ENCODE results near the gene TFIP11.

TFIP11 gene

GRCh38 chr22:26445577-26446275 lies 66.5 kb downstream of the TFIP11 start:
- no peak for DNase-seq

GRCh38 chr22:26444777-26445176 lies 67.5 kb downstream of the TFIP11 start:
- no peak for DNase-seq

DNA sequence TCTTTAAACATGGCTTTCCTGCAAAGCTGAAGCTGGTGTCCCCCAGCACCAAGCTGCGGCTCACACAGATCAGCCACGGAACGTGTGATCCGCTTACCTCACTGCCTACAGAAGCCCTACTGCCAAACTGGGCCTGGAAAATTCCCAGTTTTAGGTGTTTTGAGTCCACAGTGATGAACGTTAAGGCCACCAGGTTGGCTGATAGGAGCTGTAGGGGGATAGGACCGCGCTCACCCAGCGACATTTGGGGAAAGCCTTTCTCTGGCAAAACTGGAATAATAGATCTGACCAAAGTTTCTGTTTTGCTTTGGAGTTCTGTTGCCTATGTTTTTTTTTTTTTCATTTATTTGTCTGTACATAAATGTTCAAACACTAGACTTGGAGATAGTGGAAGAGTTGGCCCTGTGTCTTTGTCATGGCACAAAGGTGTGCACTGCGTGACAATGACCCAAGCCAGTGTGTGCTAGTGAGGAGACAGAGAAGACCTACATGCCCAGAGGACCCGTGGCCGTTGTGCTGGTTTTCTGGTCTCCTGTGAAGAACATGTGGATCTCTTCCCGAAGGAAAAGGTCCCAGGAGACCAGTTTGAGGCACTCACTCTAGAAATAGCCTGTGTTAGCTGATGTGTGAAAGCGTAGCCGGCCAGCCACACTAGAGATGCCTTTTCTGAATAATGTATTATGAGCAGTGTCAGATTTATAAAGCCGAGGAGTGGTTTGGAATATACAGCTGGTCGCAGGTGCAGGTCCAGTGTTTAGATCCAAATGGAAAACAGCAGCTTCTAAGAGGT lies 68.2 kb downstream of the TFIP11 start:
- no peak for DNase-seq

GRCh38 chr22:26442086-26442756 lies 70.1 kb downstream of the TFIP11 start:
- DNase-seq, result no peak
